CD4-positive, alpha-beta T cell treated with Interleukin-6 at 100 ng/mL for 8 hours (primary cell): Measurements from ENCODE around the gene ZNF44.
"Not testable (repeated sequence)": the region's sequence is repeated elsewhere in the genome, so short reads cannot be mapped to it uniquely, and the experiment has no call there.

Experiments
- DNase-seq: peaks from one replicate; pipeline ENCODE4 v3.0.0-alpha.2; 2020; ENCODE audit warnings: mixed read lengths, low spot score

Gene ZNF44

GRCh38 chr19:12294249-12295158, at the start of gene ZNF44:
Gene ZNF44 (minus strand): TSS chr19:12294883. CDS start chr19:12294694, 189 bp downstream.
- peak; percentile 96 for DNase-seq

- peak; percentile 98 for DNase-seq
Observed at GRCh38 chr19:12333162-12334159, 38.8 kb upstream of the ZNF44 start, which contains the start of gene ZNF563. Gene ZNF563 (minus strand): TSS chr19:12333633. CDS start chr19:12333482, 151 bp downstream.

GRCh38 chr19:12331211-12331941, 36.7 kb upstream of the ZNF44 start:
- DNase-seq: peak; percentile 20

- no peak for DNase-seq
Observed at GRCh38 chr19:12330340-12330739, 35.7 kb upstream of the ZNF44 start.

GRCh38 chr19:12325690-12326089, 31.0 kb upstream of the ZNF44 start:
- no peak for DNase-seq

GRCh38 chr19:12318782-12319413, 24.2 kb upstream of the ZNF44 start:
- DNase-seq: no peak

DNA sequence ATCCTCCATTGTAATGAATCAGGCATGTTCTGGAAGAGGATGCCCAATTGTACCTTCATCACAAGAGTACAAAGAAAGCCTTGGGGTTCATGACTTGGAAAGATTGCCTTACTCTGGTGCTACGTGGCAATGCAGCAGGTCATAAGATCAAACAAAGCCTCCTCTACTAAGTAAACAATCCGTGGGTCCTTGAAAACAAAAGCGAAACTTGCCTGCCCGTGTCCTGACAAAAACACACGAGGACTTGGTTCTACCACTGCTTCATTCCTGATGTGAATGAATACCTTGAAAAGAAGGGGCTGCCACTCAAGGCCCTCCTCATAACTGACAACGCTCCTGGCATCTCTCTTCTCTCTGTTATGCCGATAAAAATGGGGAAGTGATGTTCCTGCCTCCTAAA, 19.9 kb upstream of the ZNF44 start:
- no peak for DNase-seq

DNA sequence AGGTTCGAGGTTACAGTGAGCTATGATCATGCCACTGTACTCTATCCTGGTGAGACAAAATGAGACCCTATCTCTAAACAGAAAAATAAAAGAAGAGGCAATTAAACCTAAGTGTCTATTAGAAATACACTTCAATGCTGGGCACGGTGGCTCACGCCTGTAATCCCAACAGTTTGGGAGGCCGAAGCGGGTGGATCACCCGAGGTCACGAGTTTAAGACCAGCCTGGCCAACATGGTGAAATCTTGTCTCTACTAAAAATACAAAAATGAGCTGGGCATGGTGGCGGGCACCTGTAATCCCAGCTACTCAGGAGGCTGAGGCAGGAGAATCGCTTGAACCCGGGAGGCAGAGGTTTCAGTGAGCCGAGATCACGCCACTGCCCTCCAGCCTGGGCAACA, 14.2 kb upstream of the ZNF44 start:
- DNase-seq: not testable (repeated sequence)

DNA sequence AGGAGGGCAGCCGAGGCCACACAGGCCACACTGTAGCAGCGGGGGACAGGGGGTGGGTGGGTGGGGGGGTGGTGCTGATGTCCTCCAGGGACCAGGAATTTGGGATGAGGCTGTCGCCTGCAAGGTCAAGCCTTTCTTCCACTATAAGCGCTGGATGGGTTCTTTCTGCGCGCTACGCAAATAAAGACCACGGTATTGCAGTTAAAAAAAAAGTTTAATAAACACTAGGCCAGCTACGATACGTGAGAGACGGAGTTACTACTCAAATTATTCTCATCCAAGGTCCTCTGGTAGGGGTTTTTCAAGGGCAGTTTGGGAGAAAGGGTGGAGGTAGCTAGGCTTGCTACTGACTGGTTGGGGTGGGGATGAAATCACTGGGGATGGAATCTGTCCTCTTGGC, 508 bp upstream of the ZNF44 start:
- DNase-seq: no peak

GRCh38 chr19:12293777-12294248, 870 bp downstream of the ZNF44 start:
- peak; percentile 57 for DNase-seq

GRCh38 chr19:12289790-12290065, 5.0 kb downstream of the ZNF44 start:
- no peak for DNase-seq

- DNase-seq: no peak
Observed at GRCh38 chr19:12287958-12288500, 6.7 kb downstream of the ZNF44 start.

GRCh38 chr19:12284631-12285030, 10.1 kb downstream of the ZNF44 start:
- no peak for DNase-seq

GRCh38 chr19:12284226-12284625, 10.5 kb downstream of the ZNF44 start:
- no peak for DNase-seq

- DNase-seq: no peak
Observed at GRCh38 chr19:12278713-12279112, 16.0 kb downstream of the ZNF44 start.

DNA sequence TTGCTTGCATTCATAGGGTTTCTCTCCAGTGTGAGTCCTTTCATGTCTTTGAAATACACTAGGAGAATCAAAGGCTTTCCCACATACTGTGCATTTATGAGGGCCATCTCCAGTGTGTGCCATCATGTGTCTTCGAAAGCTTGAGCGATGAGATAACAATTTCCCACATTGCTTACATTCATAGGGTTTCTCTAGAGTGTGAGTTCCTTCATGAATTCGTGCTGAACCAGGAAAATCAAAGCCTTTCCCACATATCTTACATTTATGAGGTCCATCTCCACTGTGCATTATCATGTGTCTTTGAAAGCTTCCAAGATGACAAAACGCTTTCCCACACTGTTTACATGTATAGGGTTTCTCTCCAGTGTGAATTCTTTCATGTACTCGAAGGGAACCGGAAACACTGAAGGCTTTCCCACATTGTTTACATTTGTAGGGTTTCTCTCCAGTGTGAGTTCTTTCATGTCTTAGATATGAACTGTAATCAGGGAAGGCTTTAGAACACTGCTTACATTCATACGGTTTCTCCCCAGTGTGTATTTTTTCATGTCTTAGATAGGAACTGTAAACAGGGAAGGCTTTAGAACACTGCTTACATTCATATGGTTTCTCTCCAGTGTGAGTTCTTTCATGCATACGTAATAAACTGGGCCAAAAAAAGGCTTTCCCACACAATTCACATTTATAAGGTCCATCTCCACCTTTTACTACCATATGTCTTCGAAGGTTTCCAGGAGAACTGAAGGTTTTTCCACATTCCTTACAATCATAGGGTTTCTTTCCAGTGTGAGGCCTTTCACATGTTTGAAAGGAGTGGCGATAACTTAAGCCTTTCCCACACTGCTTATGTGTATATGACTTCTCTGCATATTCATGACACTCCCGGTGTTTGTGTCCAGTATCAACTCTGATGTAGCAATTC, 21.4 kb downstream of the ZNF44 start:
- DNase-seq: no peak

DNA sequence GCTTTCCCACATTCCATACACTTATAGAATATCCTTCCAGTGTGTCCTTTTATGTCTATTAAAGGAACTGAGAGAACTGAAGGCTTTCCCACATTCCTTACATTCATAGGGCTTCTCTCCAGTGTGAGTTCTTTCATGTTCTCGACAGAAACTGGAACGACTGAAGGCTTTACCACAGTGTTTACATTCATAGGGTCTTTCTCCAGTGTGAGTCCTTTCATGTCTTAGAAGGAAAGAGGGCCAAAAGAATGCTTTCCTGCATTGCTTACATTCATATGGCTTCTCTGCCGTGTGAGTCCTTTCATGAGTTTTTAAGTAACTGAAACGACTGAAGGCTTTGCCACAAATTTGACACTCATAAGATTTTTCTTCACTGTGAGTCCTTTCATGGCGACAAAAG, 22.3 kb downstream of the ZNF44 start:
- no peak for DNase-seq

GRCh38 chr19:12270854-12271253, 23.8 kb downstream of the ZNF44 start:
- no peak for DNase-seq

- no peak for DNase-seq
Observed at GRCh38 chr19:12265921-12266704, 28.6 kb downstream of the ZNF44 start.
